ENCODE results near the gene MED22.

Gene MED22

DNA sequence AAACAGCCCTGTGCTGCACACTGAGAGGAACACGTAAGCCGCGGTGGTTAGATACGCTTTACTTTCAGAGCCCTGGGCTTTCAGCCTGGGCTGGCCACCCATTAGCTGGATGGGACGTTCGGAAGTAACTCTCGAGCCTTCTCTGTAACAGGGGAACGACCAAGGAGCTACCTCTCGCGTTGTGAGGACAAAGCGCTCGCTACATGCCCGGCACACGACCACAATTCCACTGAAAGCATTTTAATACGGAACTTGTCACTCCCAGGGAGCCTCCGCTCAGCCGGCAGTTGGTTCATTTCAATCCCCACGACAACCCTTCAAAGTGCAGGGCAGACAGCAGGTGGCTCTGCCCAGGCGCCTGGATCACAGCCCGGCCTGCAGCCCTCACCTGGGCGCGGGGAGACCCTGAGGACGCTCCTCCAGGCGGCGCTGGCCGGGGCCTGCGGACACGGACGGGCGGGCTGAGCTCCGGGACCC is 8.0 kb upstream of the MED22 start:
- DNase-seq (ENCODE audit: low spot score): no peak

DNA sequence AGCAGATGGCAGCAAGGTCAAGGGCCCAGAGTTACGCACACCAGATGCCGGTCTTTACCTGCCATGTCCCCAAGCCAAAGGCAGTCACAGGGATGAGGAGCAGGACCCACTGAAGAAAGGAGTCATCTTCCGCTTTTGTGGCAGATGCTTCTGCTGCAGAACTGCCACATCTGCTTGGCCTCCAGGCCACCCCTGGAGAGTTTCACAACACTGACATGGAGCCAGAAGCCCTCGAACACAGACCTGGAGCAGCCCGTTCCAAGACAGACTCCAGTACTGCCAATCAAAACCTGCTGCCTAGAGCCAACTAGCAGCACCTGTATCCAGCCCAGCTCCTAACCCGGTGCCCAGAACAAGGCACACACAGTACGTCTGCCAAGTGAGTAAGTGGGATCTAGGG is 6.8 kb upstream of the MED22 start:
- DNase-seq (ENCODE audit: low spot score): no peak

GRCh38 chr9:133353548-133353947 is 5.6 kb upstream of the MED22 start:
- no peak for DNase-seq (ENCODE audit: low spot score)

- DNase-seq (ENCODE audit: low spot score): no peak
Observed at GRCh38 chr9:133352635-133353340, 4.9 kb upstream of the MED22 start.

DNA sequence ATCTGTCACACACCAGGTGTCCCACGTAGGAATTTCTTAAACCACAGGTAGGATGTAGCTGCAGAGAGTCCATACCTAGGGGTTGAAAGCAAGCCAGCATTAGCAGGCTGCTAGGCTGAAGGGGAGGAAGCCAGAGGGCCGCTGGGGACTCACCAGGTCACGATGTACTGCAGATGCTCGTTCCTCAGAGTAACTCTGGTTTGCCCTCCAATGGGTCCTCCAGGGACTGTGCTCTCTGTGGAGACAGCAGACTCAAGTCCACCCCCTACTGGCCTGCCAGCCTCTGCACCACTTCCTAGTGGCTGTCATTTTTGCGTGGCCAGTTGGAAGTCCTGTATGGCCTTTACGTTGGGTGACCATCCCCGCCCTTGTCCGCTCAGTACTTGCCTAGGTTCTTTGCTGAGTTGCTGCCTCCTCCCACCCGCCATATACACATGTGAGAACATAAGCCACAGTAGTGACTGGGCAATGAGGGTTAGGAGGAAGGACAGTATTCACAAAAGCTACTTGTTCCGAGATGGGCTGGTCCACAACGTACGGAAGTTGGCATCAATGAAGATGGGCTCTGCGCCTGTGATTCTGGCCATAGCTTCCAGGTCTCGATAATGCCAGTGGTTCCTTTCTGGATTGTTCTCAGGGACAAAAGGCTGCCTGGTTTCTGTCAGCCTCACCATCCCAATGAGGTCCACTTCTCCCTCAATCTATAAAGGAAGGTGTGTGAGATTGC is 4.1 kb upstream of the MED22 start:
- DNase-seq (ENCODE audit: low spot score): peak; percentile 68

DNA sequence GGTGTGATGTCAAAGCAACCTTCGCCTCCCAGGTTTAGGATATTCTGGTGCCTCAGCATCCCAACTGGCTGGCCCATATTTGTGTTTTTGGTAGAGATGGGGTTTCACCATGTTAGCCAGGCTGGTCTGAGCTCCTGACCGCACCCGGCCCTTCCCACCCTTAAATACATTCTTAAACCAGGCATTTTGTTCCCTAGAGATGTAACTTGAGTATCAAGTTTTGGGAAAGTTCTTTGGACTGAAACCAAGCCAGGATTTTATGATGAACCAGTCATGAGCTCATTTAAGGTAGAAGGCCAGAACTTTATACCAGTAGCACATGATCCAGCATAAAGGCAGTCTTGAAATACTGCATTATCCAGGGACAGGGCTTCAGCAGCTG is 3.6 kb upstream of the MED22 start:
- no peak for DNase-seq (ENCODE audit: low spot score)

DNA sequence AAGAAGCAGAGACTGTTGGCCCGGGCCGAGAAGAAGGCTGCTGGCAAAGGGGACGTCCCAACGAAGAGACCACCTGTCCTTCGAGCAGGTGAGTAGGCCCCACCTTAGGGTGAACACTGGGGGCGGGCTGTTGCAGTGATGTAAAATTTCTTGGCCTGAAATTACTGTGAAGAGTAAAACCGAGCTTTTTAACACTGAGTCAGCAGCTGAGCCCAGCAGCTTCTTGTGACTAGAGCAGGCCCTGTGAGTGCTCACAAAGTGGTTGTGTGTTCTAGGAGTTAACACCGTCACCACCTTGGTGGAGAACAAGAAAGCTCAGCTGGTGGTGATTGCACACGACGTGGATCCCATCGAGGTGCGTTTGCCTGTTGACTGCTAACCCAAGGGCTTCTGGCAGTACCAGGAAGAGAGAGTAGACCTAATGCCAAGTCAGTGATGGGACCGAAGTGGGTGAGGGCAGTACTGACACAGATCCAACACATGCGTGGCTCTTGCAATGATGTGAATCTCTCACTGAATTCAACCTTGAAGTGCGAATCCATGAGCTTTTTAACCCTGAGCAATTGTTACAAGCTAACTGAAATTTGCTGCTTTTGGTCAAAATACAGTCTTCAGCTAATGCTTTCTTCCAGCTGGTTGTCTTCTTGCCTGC is 2.2 kb upstream of the MED22 start:
- DNase-seq (ENCODE audit: low spot score): no peak

DNA sequence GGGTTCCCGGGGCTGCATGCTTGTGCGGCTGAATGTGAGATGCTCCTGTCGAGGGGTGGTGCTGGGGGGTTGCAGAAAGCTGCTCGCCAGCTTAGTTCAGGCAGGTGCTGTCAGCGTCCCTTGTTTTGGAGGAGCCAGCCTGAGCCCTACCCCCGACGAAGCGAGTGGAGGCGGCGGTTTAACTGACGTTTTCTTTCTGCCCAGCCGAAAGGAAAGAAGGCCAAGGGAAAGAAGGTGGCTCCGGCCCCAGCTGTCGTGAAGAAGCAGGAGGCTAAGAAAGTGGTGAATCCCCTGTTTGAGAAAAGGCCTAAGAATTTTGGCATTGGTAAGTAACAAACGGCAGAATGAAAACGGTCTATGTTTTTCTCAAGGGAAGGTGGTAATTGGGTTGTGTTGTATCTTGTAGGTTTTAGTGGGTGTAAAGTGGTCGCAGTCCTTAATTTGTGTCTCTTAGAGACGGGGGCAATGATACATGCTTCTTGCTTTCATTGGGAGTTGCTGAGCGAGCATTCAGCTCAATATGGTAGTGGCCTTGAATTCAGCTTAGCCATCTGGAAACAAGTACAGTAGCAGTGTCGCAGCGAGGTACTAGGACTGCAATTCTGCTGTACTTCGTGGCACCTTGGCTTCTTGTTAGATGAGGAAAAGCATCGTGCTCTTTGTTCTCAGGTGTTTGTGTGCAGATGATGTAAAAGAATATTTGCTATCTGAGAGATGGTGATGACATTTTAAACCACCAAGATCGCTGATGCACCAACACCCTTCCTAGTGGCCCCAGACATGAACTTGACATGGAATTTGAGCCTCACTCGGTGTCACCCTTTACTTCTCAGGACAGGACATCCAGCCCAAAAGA is 1.0 kb upstream of the MED22 start:
- DNase-seq (ENCODE audit: low spot score): no peak

GRCh38 chr9:133347515-133347984 is 381 bp downstream of the MED22 start:
- DNase-seq (ENCODE audit: low spot score): no peak

DNA sequence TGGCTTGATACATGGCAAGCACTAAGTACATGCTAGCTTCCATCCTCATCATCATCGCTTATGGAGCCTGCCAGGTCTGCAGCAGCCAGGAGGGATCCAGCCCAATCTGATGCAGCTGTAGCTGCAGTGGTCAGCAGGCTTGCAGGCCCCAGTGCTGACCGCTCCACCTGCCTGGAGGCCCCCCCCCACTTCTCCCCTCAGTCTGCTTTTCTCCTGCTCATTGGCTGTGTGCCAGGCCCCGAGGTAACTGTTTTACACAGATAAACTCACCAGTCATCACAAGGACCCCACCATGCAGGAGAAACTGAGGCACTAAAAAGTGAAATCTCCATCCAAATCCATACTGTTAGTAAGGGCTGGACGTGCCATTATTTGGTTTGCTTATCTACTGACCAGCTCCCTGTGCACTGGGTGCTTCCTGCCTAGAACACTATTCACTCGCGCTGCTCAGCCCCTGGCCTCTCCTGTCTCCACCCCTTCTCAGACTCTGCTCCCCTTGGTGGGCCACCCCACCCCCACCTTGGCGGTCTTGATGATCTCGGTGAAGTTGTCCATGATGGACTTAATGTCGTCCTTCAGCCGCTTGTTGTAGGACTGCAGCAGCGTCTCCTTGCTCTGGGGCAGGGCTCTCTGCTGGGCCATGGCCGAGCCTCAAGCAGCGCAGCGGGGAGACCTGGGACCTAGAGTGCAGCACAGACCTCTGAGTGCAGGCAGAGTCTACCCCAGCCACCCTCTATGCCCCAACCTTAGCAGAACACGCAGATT is 1.7 kb downstream of the MED22 start:
- no peak for DNase-seq (ENCODE audit: low spot score)

DNA sequence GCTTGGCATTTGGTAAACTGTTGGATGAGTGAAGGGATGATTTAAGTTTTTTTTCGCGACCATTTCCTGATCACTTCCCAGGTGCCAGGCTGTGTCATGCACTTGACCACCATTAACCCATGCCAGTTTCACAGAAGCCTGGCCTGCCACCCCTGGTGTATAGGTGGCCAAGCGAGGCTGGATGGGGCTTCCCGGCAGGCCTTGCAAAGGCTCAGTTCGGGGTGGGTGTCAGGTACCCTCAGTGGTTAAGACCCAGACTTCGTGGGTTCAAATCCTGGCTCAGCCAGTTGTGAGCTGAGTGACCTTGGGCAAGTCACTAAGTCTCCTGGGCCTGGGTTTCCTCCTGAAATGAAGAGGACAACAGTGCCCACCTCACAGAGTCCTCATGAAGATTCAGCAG is 2.3 kb downstream of the MED22 start:
- no peak for DNase-seq (ENCODE audit: low spot score)

GRCh38 chr9:133344979-133345378 is 3.0 kb downstream of the MED22 start:
- DNase-seq (ENCODE audit: low spot score): no peak

DNA sequence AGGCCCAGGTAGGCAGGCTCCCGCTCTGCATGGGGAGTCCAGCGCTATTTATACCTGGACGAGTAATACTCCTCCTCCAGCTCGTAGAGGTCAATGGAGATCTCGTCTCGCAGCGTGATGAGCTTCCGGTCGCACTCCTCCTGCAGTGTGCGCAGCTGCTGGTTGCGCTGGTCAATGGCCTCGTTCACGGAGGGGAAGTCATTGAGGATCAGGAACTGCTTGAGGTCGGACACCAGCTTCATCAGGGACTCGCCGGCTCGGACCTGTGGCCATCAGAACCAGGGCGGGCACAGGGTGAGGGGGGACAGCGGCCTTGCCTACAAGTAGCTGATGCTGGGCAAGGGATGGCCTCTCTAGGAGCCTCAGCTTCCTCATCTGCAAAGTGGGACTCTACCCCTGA is 3.9 kb downstream of the MED22 start:
- no peak for DNase-seq (ENCODE audit: low spot score)

DNA sequence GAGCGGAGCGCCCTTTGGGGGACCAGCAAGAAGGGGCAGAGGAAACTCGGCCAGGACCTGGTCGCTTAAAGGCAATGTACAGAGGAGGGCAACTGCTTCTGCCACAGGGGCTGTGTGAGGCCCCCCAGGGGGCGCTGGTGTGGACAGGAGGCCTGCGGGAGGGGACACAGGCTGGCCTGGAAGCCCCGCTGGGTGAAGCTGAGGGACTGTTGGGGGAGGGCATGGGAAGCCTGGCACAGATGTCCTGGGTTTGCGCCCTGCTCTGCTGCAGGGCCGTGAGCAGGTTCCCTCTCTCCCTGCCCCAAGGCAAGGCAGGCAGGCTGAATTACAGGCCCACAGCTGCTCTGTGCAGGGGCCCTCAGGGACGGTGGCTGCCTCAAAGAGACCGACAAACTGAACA is 5.4 kb downstream of the MED22 start:
- no peak for DNase-seq (ENCODE audit: low spot score)

- DNase-seq (ENCODE audit: low spot score): no peak
Observed at GRCh38 chr9:133342069-133342406, 5.9 kb downstream of the MED22 start.

DNA sequence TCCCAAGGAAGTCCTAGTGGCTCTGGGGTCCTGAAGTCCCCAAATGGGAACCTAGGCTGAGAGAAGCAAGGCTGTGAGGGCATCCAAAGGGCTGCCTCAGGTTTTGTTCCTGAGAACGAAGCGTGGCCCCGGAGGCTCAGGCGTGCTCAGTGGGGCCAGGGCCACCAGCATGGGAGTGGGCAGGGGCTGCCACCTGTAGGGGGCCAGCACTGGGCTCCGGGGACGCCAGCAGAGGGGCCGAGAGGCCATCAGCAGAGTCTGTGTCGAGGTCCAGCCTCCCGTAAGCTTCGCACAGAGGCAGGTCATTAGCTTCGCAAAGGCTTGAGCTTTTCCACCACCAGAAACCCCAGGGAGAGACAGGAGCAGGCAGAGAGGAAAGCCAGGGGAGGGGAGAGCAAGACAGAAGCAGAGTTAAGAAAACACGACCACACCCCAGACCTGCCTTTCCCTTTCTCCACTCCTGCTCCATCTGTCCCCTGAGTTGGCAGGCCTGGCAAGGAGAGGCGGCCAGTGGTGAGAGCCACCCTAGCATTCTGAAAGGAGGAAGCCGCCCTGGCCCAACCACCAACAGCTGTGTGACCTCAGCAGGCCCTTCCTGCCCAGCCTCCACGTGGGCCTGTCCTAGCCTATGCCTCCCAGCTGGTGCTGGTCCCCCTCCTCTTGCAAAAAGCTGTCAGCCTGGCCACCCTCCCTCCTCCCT is 6.4 kb downstream of the MED22 start:
- DNase-seq (ENCODE audit: low spot score): no peak

DNA sequence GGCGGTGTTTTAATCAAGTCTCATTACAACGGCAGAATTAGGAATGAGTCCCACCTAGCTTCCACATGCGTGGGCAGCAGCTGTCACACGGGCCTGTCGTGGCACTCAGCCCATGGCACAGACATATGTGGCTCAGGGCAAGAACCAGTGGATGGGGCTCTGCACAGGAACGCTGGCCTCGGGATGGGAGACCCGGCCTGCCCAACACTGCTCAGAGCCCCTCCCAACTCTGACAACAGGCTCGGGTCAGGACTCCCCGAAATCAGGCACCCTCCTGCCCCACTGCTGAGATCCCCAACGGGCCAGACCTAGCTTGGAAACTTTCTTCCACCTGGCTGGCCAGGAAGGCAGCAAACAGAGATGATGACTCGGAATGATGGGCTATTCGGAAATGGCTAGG is 7.0 kb downstream of the MED22 start:
- DNase-seq (ENCODE audit: low spot score): no peak

GRCh38 chr9:133340256-133340655 is 7.7 kb downstream of the MED22 start:
- no peak for DNase-seq (ENCODE audit: low spot score)

DNA sequence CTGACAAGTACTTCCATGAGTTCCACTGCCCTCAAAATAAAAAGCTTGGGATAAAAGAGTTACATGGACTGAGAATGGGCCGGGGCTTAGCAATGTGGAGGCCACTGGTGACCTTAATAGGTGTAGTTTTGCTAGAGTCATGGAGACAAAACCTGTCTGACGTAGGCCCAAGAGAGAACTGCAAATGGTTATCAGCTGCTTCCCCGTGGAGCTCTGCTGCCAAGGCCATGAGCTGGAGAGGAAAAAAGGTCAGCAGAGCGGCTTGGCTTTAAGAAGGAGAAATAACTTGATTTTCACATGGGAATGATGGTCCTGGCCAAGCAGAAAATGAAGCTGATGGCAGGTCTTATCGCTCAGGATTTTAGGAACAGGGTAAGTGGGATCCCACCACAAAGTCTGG is 8.3 kb downstream of the MED22 start:
- no peak for DNase-seq (ENCODE audit: low spot score)

DNA sequence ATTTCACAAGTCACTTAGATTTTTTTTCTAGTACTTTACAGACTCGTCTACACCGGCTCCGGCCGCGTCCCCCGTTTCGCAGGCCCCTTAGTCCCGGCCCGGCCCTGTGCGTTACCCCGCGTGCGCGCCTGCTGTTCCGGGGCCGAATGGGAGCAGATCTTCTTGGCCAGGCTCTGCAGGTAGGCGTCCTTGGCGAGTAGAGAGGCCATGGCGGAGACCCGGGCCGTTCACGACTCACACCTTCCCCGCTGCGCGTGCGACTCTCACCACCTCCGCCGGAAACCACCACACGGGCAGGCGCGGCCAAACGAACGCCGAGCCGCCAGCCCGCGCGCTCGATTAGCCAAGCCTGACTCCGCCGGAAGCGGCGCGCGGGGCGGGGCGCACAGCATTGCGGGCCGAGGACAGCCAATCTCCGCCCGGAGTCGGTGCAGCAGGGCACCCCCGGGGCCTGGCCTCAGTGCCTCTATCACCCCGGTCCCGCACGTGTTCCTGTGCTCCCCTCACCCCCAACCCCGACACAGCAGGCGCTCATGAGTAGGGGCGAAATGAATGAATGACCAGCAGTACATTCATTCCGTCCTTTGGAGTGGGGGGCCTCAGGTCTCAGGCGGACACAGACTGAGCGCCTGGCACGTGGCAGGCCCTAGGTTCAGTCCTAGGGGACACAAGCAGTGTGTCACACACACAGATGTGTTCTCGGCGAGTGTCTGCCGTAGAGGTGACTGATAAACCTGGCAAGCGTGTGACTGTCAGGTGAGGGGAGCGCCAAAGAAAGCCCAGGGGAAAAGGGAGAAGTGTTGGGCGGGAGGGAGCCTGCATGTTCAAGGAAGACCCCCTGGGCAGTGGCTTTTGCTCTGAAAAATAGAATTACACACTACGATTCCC is 11.8 kb downstream of the MED22 start, which contains the start of gene SURF6:
SURF6 (minus strand) TSS at position 265 of the 888 bp plus-strand sequence; CDS start at position 209, 56 bp downstream.
- peak; percentile 95 for DNase-seq (ENCODE audit: low spot score)

Measured in activated CD4-positive, alpha-beta T cell treated with anti-CD3 and anti-CD28 coated beads, Interleukin-2, Interleukin-4, amounts not matched to agents 100 ng/mL and 50 ng/mL, durations not matched to agents 16 hours and 8 hours (primary cell).